ENCODE measurements around the gene ABHD15. TPM values are rescaled to one million over a fixed set of nuclear protein-coding genes. Genes with fewer than 3 reads are reported as not detected.

The ABHD15 gene
- total RNA-seq, 1 experiment from 2014 or later = 12.4 TPM

Other genes starting within 250 kb of the ABHD15 start
- 37.3 and 45.0 TPM in 2 replicates for gene TAOK1, start 176.7 kb downstream of the ABHD15 start, total RNA-seq (2014; rRNA removed; shearing (Covaris generic))
- 54.9 and 71.5 TPM in 2 replicates for gene TP53I13, start 1.7 kb upstream of the ABHD15 start, total RNA-seq (2014; rRNA removed; shearing (Covaris generic))
- 32.0 and 36.6 TPM in 2 replicates for gene GIT1, start 22.6 kb upstream of the ABHD15 start, total RNA-seq (2014; rRNA removed; shearing (Covaris generic))
- 3.0 and 5.3 TPM in 2 replicates for gene ANKRD13B, start 26.1 kb upstream of the ABHD15 start, total RNA-seq (2014; rRNA removed; shearing (Covaris generic))
- gene CORO6, start 55.9 kb upstream of the ABHD15 start, total RNA-seq (2014; rRNA removed; shearing (Covaris generic)) = 0.13 and 0.21 TPM in 2 replicates

Data from SK-MEL-5 (cell line).